ENCODE measurements around the gene PIP4K2A. TPM values are rescaled to one million over a fixed set of nuclear protein-coding genes. Genes with fewer than 3 reads are reported as not detected.
A peak's percentile ranks its signal among the peaks of the same experiment; 100 is the strongest.

Gene PIP4K2A
- total RNA-seq, 1 experiment from 2014 or later, result 20.2 TPM

GRCh38 chr10:22682237-22683139 lies 31.9 kb downstream of the PIP4K2A start:
- H3K9me3 ChIP-seq (ENCODE audit: low read length), result no peaks in the 10 kb centered on the region
- no peaks in the 10 kb centered on the region for H3K27me3 ChIP-seq (ENCODE audit: low read length)
- H3K79me2 ChIP-seq (ENCODE audit: low read length), result peaks cover 79% of the 10 kb centered on the region
- 0 out of 2 replicates have a peak, but pooled peaks cover 3% of the 10 kb centered on the region for H3K9me2 ChIP-seq (replicated peaks; ENCODE audit: low read length)
- peak; percentile 78 for DNase-seq
- ChIA-PET CTCF (interaction anchor here (0.6 to 0.7 kb wide), 2 partner anchors 68 to 108 kb away, joined by 3 to 4 read pairs; no protein-coding TSS in a partner anchor), POLR2A (ENCODE audit: unreplicated experiment) (interaction anchor here (0.5 to 0.6 kb wide), 2 partner anchors 66 to 68 kb away, joined by 3 to 5 read pairs; no protein-coding TSS in a partner anchor)
- TF ChIP-seq CTCF (conservative IDR thresholded peaks at IDR 0.05; ENCODE audit: low read depth, low read length), result no peak
- TF ChIP-seq EZH2phosphoT487 (IDR thresholded peaks at IDR 0.05; ENCODE audit: borderline replicate concordance, low read length), result no peak
- TF ChIP-seq EZH2 (IDR thresholded peaks at IDR 0.05; ENCODE audit: low read length, unreplicated experiment), result no peak
- H2AFZ ChIP-seq (ENCODE audit: low read length), result no peak overlapping the region
- peak overlapping the region; percentile 100 for H3K27ac ChIP-seq (ENCODE audit: low read length)
- H3K4me2 ChIP-seq (ENCODE audit: low read length), result peak overlapping the region; percentile 97
- peak overlapping the region; percentile 94 for H3K9ac ChIP-seq (ENCODE audit: low read length)
- no peaks in the 10 kb centered on the region for H3K36me3 ChIP-seq (ENCODE audit: low read depth, low read length)
- no TSS peak for BruUV-seq (replicated peaks)
- intact Hi-C loops (cut with micrococcal nuclease), result loop anchor here (2.0 kb wide), 1 partner anchor 30 kb away; no protein-coding TSS in a partner anchor
- H3K4me1 ChIP-seq (ENCODE audit: insufficient read depth, low read length), result peaks cover 53% of the 10 kb centered on the region
- H3F3A ChIP-seq (ENCODE audit: low read length, unreplicated experiment), result peaks cover 16% of the 10 kb centered on the region
- peak; percentile 50 for ATAC-seq
- peak overlapping the region; percentile 64 for H3K4me3 ChIP-seq (ENCODE audit: low read length)
- no peaks in the 10 kb centered on the region for H4K20me1 ChIP-seq (ENCODE audit: low read length)

GRCh38 chr10:22681783-22682183 lies 32.6 kb downstream of the PIP4K2A start:
- Histone ChIP-seq H3K4me2 (ENCODE audit: low read length) (peak overlapping the region; percentile 97), H3K9ac (ENCODE audit: low read length) (peak overlapping the region; percentile 94), H3K4me1 (ENCODE audit: insufficient read depth, low read length) (peaks cover 53% of the 10 kb centered on the region), H3K79me2 (ENCODE audit: low read length) (peaks cover 79% of the 10 kb centered on the region), H3K9me2 (replicated peaks; ENCODE audit: low read length) (0 out of 2 replicates have a peak, but pooled peaks cover 3% of the 10 kb centered on the region), H3K36me3 (ENCODE audit: low read depth, low read length) (no peaks in the 10 kb centered on the region), H3K27me3 (ENCODE audit: low read length) (no peaks in the 10 kb centered on the region), H3K9me3 (ENCODE audit: low read length) (no peaks in the 10 kb centered on the region), H3F3A (ENCODE audit: low read length, unreplicated experiment) (peaks cover 16% of the 10 kb centered on the region), H3K4me3 (ENCODE audit: low read length) (peak overlapping the region; percentile 64), H3K27ac (ENCODE audit: low read length) (peak overlapping the region; percentile 100), H2AFZ (ENCODE audit: low read length) (no peak overlapping the region), H4K20me1 (ENCODE audit: low read length) (no peaks in the 10 kb centered on the region)
- intact Hi-C loops (cut with micrococcal nuclease), result loop anchor here (2.0 kb wide), 1 partner anchor 31 kb away; no protein-coding TSS in a partner anchor
- ChIA-PET POLR2A (ENCODE audit: unreplicated experiment) (interaction anchor here (0.6 to 0.7 kb wide), 3 partner anchors 68 to 684 kb away, joined by 3 to 8 read pairs (median 3); no protein-coding TSS in a partner anchor), CTCF (interaction anchor here (0.6 kb wide), 1 partner anchor 108 kb away, joined by 3 read pairs; no protein-coding TSS in a partner anchor)
- DNase-seq (peak; percentile 83), ATAC-seq (peak; percentile 76)
- no TSS peak for BruUV-seq (replicated peaks)
- TF ChIP-seq EZH2 (IDR thresholded peaks at IDR 0.05; ENCODE audit: low read length, unreplicated experiment) (no peak), EZH2phosphoT487 (IDR thresholded peaks at IDR 0.05; ENCODE audit: borderline replicate concordance, low read length) (no peak), CTCF (conservative IDR thresholded peaks at IDR 0.05; ENCODE audit: low read depth, low read length) (no peak)

Measured in PC-3 (cell line).